ENCODE measurements around the gene RPL18. TPM values are rescaled to one million over a fixed set of nuclear protein-coding genes. Genes with fewer than 3 reads are reported as not detected.

RPL18 gene
- total RNA-seq, 1 donor from 2014 or later: 1,772 TPM

- H3K36me3 Mint-ChIP-seq (ENCODE audit: low read depth): no peaks in the 10 kb centered on the region
- H3K4me3 Mint-ChIP-seq: no peak overlapping the region
- no peak for TF ChIP-seq CTCF (conservative IDR thresholded peaks at IDR 0.05)
- H3K27ac Mint-ChIP-seq (ENCODE audit: unreplicated experiment): no peak overlapping the region
- no peak for DNase-seq (ENCODE audit: low read depth, low spot score)
- peaks cover 4% of the 10 kb centered on the region for H3K9me3 Mint-ChIP-seq
- H3K27me3 Mint-ChIP-seq (ENCODE audit: low read depth): no peaks in the 10 kb centered on the region
- peaks cover 4% of the 10 kb centered on the region for H3K4me1 Mint-ChIP-seq
These were observed 38.0 kb upstream of the RPL18 start for GRCh38 chr19:48656840-48657474.

- Mint-ChIP-seq H3K27ac (ENCODE audit: unreplicated experiment) (no peak overlapping the region), H3K9me3 (no peaks in the 10 kb centered on the region), H3K4me3 (no peak overlapping the region), H3K36me3 (ENCODE audit: low read depth) (no peaks in the 10 kb centered on the region), H3K27me3 (ENCODE audit: low read depth) (no peaks in the 10 kb centered on the region), H3K4me1 (peaks cover 4% of the 10 kb centered on the region)
- TF ChIP-seq CTCF (conservative IDR thresholded peaks at IDR 0.05): no peak
- DNase-seq (ENCODE audit: low read depth, low spot score): no peak
These were observed 35.5 kb upstream of the RPL18 start for GRCh38 chr19:48654299-48655059.

- no peak for DNase-seq (ENCODE audit: low read depth, low spot score)
- Mint-ChIP-seq H3K36me3 (ENCODE audit: low read depth) (no peaks in the 10 kb centered on the region), H3K9me3 (no peaks in the 10 kb centered on the region), H3K4me1 (peaks cover 8% of the 10 kb centered on the region), H3K27me3 (ENCODE audit: low read depth) (no peaks in the 10 kb centered on the region), H3K27ac (ENCODE audit: unreplicated experiment) (no peak overlapping the region), H3K4me3 (no peak overlapping the region)
- no peak for TF ChIP-seq CTCF (conservative IDR thresholded peaks at IDR 0.05)
These were observed 32.7 kb upstream of the RPL18 start for GRCh38 chr19:48651683-48652048.

GRCh38 chr19:48650974-48651682 lies 32.1 kb upstream of the RPL18 start:
- no peaks in the 10 kb centered on the region for H3K27me3 Mint-ChIP-seq (ENCODE audit: low read depth)

GRCh38 chr19:48648134-48648533 lies 29.2 kb upstream of the RPL18 start:
- Mint-ChIP-seq H3K36me3 (ENCODE audit: low read depth) (no peaks in the 10 kb centered on the region), H3K27ac (ENCODE audit: unreplicated experiment) (no peak overlapping the region), H3K4me1 (peaks cover 24% of the 10 kb centered on the region), H3K27me3 (ENCODE audit: low read depth) (peaks cover 6% of the 10 kb centered on the region), H3K9me3 (no peaks in the 10 kb centered on the region), H3K4me3 (no peak overlapping the region)
- no peak for TF ChIP-seq CTCF (conservative IDR thresholded peaks at IDR 0.05)
- DNase-seq (ENCODE audit: low read depth, low spot score): no peak

More at GRCh38 chr19:48650974-48651682, 32.1 kb upstream of the RPL18 start:
- Mint-ChIP-seq H3K9me3 (no peaks in the 10 kb centered on the region), H3K4me3 (no peak overlapping the region), H3K36me3 (ENCODE audit: low read depth) (no peaks in the 10 kb centered on the region), H3K27ac (ENCODE audit: unreplicated experiment) (no peak overlapping the region), H3K4me1 (peaks cover 9% of the 10 kb centered on the region)
- no peak for DNase-seq (ENCODE audit: low read depth, low spot score)
- no peak for TF ChIP-seq CTCF (conservative IDR thresholded peaks at IDR 0.05)

Data from neural crest cell (in vitro differentiated cells).